CD14-positive monocyte (primary cell): ENCODE measurements around the gene TMEM198. TPM values are rescaled to one million over a fixed set of nuclear protein-coding genes. Genes with fewer than 3 reads are reported as not detected.

Source experiments
- DNase-seq, 3 donors: peaks; one replicate each; pipeline ENCODE4 v3.0.0-alpha.2; 2011 to 2022
- H2AFZ ChIP-seq: 2 replicates; pipeline ENCODE4 v1.6.0; 2012; ENCODE audit warnings: mild to moderate bottlenecking, low read depth, low read length, inconsistent platforms; ENCODE audit not compliant: insufficient read depth, poor library complexity, severe bottlenecking
- H3K27ac ChIP-seq, 2 donors: 1 replicate in 1 of 2; 2 replicates in 1 of 2; pipeline ENCODE4 v1.5.1; 2012 to 2013; ENCODE audit warnings: low read length in 2 of 2, control low read depth in 1 of 2, inconsistent platforms in 1 of 2, low read depth in 1 of 2, mild to moderate bottlenecking in 1 of 2
- H3K27me3 ChIP-seq, 2 donors: one replicate each; pipeline versions ENCODE4 v1.6.0 to v1.6.1; 2011 to 2013; ENCODE audit warnings: low read length in 2 of 2; ENCODE audit not compliant: control insufficient read depth in 2 of 2, insufficient read depth in 2 of 2
- H3K36me3 ChIP-seq, 2 donors: replicated peaks in 1 of 2; 1 replicate in 1 of 2; 2 replicates in 1 of 2; pipeline versions ENCODE4 v1.5.1 to v1.6.1; 2012 to 2013; ENCODE audit warnings: low read length in 2 of 2, control low read depth in 1 of 2, inconsistent platforms in 1 of 2, mild to moderate bottlenecking in 1 of 2; ENCODE audit not compliant: insufficient read depth in 2 of 2, control insufficient read depth in 1 of 2
- H3K4me1 ChIP-seq, 2 donors: 1 replicate in 1 of 2; 2 replicates in 1 of 2; pipeline versions ENCODE4 v1.5.1 to v1.6.1; 2012 to 2013; ENCODE audit warnings: low read length in 2 of 2, control low read depth in 1 of 2, inconsistent platforms in 1 of 2, mild to moderate bottlenecking in 1 of 2, moderate library complexity in 1 of 2; ENCODE audit not compliant: insufficient read depth in 2 of 2, control insufficient read depth in 1 of 2
- H3K4me2 ChIP-seq: replicated peaks from 2 replicates; pipeline ENCODE3; 2012; ENCODE audit warnings: low read length, moderate library complexity, mild to moderate bottlenecking; ENCODE audit not compliant: poor library complexity, severe bottlenecking; ENCODE audit errors: extremely low read depth
- H3K4me3 ChIP-seq, 3 experiments: fragments of 200-600 bp in 1 of 3; sonication (generic) in 1 of 3; replicated peaks in 1 of 3; 1 replicate in 2 of 3; 2 replicates in 1 of 3; pipeline ENCODE4 v1.5.1; 2011 to 2013; ENCODE audit warnings: low read length in 3 of 3, mild to moderate bottlenecking in 3 of 3, control low read depth in 2 of 3, low read depth in 2 of 3, inconsistent platforms in 1 of 3, moderate library complexity in 1 of 3
- H3K79me2 ChIP-seq: 2 replicates; pipeline ENCODE4 v1.6.0; 2012; ENCODE audit warnings: mild to moderate bottlenecking, control low read depth, inconsistent platforms, low read length, moderate library complexity; ENCODE audit not compliant: insufficient read depth
- H3K9ac ChIP-seq: 2 replicates; pipeline ENCODE4 v1.6.0; 2017; ENCODE audit warnings: low read length, mild to moderate bottlenecking; ENCODE audit not compliant: insufficient read depth, poor library complexity, severe bottlenecking
- H3K9me3 ChIP-seq, 2 donors: replicated peaks in 1 of 2; 1 replicate in 1 of 2; 2 replicates in 1 of 2; pipeline versions ENCODE4 v1.5.1 to v1.6.1; 2012 to 2013; ENCODE audit warnings: low read length in 2 of 2, control low read depth in 1 of 2; ENCODE audit not compliant: control insufficient read depth in 1 of 2, insufficient read depth in 1 of 2
- H4K20me1 ChIP-seq: 2 replicates; pipeline ENCODE4 v1.6.0; 2012; ENCODE audit warnings: mild to moderate bottlenecking, low read length, control low read depth, moderate library complexity; ENCODE audit not compliant: insufficient read depth
- H3K27ac Mint-ChIP-seq, 7 donors: one replicate each; pipeline ENCODE4 v1.8.0; 2020; ENCODE audit warnings: mild to moderate bottlenecking in 7 of 7, mixed read lengths in 7 of 7, moderate library complexity in 6 of 7, inconsistent platforms in 2 of 7
- H3K27me3 Mint-ChIP-seq, 3 donors: one replicate each; pipeline ENCODE4 v1.8.0; 2021 to 2022; ENCODE audit warnings: low read depth in 3 of 3, mild to moderate bottlenecking in 3 of 3, mixed read lengths in 3 of 3, moderate library complexity in 3 of 3, inconsistent platforms in 1 of 3
- H3K36me3 Mint-ChIP-seq, 2 donors: one replicate each; pipeline ENCODE4 v1.8.0; 2020; ENCODE audit warnings: mixed read lengths in 2 of 2, inconsistent platforms in 1 of 2, mild to moderate bottlenecking in 1 of 2
- H3K4me1 Mint-ChIP-seq: one replicate; pipeline ENCODE4 v1.8.0; 2020; ENCODE audit warnings: mild to moderate bottlenecking, mixed read lengths
- H3K4me3 Mint-ChIP-seq, 2 donors: one replicate each; pipeline ENCODE4 v1.8.0; 2020; ENCODE audit warnings: mild to moderate bottlenecking in 2 of 2, mixed read lengths in 2 of 2, moderate library complexity in 1 of 2
- H3K9me3 Mint-ChIP-seq, 7 donors: one replicate each; pipeline ENCODE4 v1.8.0; 2020 to 2022; ENCODE audit warnings: mixed read lengths in 7 of 7, mild to moderate bottlenecking in 6 of 7, moderate library complexity in 6 of 7, inconsistent platforms in 2 of 7
- CTCF ChIP-seq: fragments of 200-600 bp; IDR thresholded peaks from one replicate; pipeline ENCODE4 v1.8.0; 2022; ENCODE audit warnings: antibody characterized with exemption, mild to moderate bottlenecking
- WGBS: methylation state at CpG from one replicate; pipeline ENCODE4 v1.1.5; 2013; ENCODE audit warnings: missing lambda C conversion rate; ENCODE audit not compliant: insufficient coverage; 5-methylcytosine and 5-hydroxymethylcytosine counted together
- intact Hi-C, 2 donors: fragments of 100-400 bp; cut with micrococcal nuclease; formaldehyde crosslinking; loops; one replicate each; pipeline versions ENCODE4 v1.15.0 to v1.15.1; 2023
- polyA plus RNA-seq, 3 donors: library from polyadenylated mRNA; depleted of rRNA in 1 of 3; unstranded in 2 of 3; stranded (reverse) in 1 of 3; fragments of 300-500 nt in 2 of 3; fragments of >200 nt in 1 of 3; fragmentation: Illumina TruSeq in 2 of 3; gene quantifications; 1 replicate in 2 of 3; 2 replicates in 1 of 3; pipeline ENCODE4 v1.2.3, GENCODE V29; 2012 to 2021

TMEM198 gene
- polyA plus RNA-seq, 3 donors, result not detected

GRCh38 chr2:219506153-219506801, 37.6 kb upstream of the TMEM198 start:
- no peak for DNase-seq
- H3K27me3 ChIP-seq, result peaks cover 12 to 28% of the 10 kb centered on the region in 2 donors
- intact Hi-C loops, result no loop called here
- peaks cover 44 to 63% of the 10 kb centered on the region in 2 donors for H3K36me3 ChIP-seq
- no peaks in the 10 kb centered on the region for H3K4me1 ChIP-seq
- no peak overlapping the region for H3K4me2 ChIP-seq
- 97% methylated on average over 23 of the region's 23 CpGs for WGBS
- no peaks in the 10 kb centered on the region for H3K79me2 ChIP-seq
- H2AFZ ChIP-seq, result no peak overlapping the region
- Mint-ChIP-seq H3K27me3 (peaks cover 24 to 33% (median 31%) of the 10 kb centered on the region in 3 donors), H3K4me3 (no peak overlapping the region), H3K4me1 (peaks cover 14% of the 10 kb centered on the region), H3K9me3 (peaks cover 2 to 13% (median 10%) of the 10 kb centered on the region in 7 donors), H3K27ac (peak overlapping the region in 1 of 7 donors; percentile 64), H3K36me3 (peaks cover 56 to 62% of the 10 kb centered on the region in 2 donors)
- H3K9ac ChIP-seq, result no peak overlapping the region
- H3K4me3 ChIP-seq, result no peak overlapping the region
- no peak overlapping the region for H3K27ac ChIP-seq
- TF ChIP-seq CTCF, result no peak
- H3K9me3 ChIP-seq, result peaks cover 4 to 13% of the 10 kb centered on the region in 2 donors
- H4K20me1 ChIP-seq, result peaks cover 6% of the 10 kb centered on the region

GRCh38 chr2:219506802-219507526, 36.9 kb upstream of the TMEM198 start:
- intact Hi-C loops, result no loop called here
- 100% methylated on average over 8 of the region's 17 CpGs for WGBS
- H3K9me3 ChIP-seq, result peaks cover 6 to 15% of the 10 kb centered on the region in 2 donors
- Mint-ChIP-seq H3K36me3 (peaks cover 53 to 55% of the 10 kb centered on the region in 2 donors), H3K4me3 (peak overlapping the region in 1 of 2 donors; percentile 48), H3K9me3 (peaks cover 2 to 16% (median 12%) of the 10 kb centered on the region in 7 donors), H3K4me1 (peaks cover 14% of the 10 kb centered on the region), H3K27ac (peak overlapping the region in 1 of 7 donors; percentile 64), H3K27me3 (peaks cover 26 to 40% (median 37%) of the 10 kb centered on the region in 3 donors)
- TF ChIP-seq CTCF, result no peak
- no peak for DNase-seq
- peaks cover 16 to 34% of the 10 kb centered on the region in 2 donors for H3K27me3 ChIP-seq
- H3K4me2 ChIP-seq, result no peak overlapping the region
- no peak overlapping the region for H2AFZ ChIP-seq
- H3K4me3 ChIP-seq, result no peak overlapping the region
- H3K9ac ChIP-seq, result no peak overlapping the region
- H3K27ac ChIP-seq, result no peak overlapping the region
- H3K79me2 ChIP-seq, result no peaks in the 10 kb centered on the region
- H4K20me1 ChIP-seq, result peaks cover 6% of the 10 kb centered on the region
- peaks cover 41 to 56% of the 10 kb centered on the region in 2 donors for H3K36me3 ChIP-seq
- H3K4me1 ChIP-seq, result no peaks in the 10 kb centered on the region
